Hematopoietic multipotent progenitor cell treated with erythropoietin and hydrocortisone succinate and interleukin-3 and kit ligand, for 6 days (in vitro differentiated cells): ENCODE measurements around the gene MTMR3.
"Not testable (repeated sequence)": the region's sequence is repeated elsewhere in the genome, so short reads cannot be mapped to it uniquely, and the experiment has no call there.

ENCODE experiments used
- DNase-seq: peaks from one replicate; pipeline ENCODE4 v3.0.0-alpha.2; 2015

Gene MTMR3

DNA sequence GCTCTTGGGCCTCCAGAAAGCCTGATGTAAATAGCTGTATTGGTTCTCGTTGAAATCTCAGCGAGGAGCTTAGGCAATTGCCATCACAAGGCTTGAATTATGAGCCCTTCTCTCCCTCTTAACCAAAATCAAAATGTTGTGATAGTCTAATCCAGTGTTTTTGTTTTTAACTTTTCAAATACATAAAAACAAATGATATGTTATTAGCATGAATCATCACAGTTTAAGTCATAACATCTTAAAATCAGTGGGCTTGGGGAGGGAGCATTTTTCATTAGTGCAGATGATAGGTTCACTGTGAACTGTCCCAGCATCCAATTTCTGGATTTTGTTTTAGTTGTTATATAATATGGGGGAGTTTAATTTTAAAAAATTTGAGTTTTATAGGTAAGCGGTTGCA, 148.4 kb downstream of the MTMR3 start:
- no peak for DNase-seq

DNA sequence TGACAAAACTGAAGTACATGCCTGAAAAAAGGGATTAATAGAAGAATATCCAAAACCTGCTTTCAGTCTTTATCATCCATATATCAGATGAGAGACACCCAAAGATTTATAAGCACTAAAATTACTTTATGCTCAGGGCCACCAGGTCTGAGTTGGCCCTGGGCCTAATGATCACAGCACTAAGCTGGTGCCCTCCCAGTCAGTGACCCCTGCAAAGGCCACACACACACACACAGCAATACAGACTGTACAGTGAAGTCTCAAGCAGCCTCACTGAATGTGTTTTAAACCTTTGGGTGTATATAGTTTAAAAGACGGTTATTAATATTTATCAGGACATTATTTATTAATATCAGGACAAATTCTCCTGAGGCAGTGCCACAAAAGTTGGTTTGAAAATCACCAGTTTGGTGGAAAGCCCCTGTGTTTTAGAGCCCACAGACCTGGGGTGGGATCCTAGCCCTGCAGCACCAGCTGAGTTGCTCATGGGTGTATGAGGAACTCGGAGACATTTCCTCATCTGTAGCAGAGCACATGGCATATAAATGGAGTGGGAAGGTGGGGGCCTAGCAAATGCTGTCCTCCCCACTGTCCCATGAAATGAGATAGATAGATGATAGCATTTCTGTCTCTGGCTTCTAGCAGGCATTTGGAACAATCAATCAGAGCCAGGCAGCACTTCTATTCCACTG, 148.9 kb downstream of the MTMR3 start:
- DNase-seq: no peak

DNA sequence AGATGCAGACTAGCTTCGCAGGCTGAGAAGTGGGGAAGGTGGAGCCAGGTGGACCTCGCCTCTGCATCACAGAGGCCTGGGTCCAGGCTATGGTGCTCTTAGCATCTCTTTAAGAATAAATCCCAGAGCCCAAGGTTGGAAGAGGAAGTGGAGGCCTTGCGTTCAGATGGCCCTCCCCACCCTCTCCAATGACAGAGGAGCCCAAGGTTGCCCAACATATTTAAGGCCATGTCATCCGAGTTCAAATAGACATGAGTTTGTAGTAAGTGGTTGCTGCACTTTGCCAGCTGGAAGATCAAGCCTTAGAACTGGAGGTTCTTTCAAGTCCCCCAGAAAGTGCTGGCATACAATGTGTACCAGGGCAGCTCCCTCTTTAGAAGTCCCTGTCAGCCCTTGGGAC, 150.2 kb downstream of the MTMR3 start:
- no peak for DNase-seq

DNA sequence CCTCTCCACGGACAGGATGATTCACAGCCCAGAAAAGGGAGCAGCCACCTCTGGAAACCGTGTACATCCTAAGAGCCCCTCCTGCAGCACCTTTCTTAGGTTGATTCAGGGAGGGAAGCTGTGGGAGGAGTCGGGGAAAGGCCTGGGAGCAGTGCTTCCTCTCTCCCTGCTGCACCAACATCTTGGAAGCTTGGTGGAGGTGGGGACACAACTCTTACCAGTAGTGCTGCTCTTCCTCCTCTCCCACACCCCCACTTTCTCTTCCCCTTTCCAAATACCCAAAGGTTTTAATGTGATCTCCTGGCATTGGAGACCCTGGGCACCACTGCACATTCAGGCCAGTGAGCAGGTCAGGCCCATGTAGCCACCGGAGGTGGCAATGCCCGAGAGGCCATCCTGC, 150.9 kb downstream of the MTMR3 start:
- DNase-seq: no peak

DNA sequence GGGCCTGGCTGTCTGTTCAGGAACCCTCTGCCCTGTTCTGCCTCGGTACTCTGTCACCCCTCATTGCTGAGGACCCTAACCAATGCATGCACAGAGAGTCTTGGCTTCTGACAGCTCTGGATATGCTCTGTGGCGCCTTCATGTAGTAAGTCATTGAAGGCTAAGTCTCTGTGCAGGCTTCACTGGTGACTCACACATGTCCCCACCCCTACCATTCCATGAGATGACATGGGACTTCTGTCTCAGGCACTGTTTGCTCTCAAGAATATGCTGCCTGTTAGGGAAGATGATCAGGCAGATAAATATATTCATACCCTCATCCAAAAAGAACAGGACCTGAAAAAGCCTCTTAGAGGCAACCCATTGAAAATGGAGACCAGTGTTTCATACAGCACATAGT, 153.7 kb downstream of the MTMR3 start:
- DNase-seq: peak; percentile 15

DNA sequence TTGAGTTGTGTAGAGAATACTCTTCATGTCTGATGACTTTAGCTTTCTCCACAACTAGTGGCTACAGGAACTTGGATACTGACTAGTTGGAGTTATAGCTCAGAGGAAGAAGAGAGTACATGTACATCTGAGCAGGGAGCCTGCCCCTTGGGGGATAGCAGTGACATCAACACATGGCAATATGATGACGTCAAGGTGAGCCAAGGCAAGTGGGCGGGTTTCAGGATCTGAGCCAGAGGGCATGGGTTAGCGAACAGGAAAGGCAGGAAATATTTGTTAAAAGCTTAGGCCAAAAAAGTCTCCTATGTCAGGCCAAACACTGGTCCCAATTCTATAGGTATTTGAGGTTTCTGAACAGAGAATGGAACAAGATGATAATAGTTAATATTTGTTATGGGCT, 155.2 kb downstream of the MTMR3 start:
- DNase-seq: no peak

DNA sequence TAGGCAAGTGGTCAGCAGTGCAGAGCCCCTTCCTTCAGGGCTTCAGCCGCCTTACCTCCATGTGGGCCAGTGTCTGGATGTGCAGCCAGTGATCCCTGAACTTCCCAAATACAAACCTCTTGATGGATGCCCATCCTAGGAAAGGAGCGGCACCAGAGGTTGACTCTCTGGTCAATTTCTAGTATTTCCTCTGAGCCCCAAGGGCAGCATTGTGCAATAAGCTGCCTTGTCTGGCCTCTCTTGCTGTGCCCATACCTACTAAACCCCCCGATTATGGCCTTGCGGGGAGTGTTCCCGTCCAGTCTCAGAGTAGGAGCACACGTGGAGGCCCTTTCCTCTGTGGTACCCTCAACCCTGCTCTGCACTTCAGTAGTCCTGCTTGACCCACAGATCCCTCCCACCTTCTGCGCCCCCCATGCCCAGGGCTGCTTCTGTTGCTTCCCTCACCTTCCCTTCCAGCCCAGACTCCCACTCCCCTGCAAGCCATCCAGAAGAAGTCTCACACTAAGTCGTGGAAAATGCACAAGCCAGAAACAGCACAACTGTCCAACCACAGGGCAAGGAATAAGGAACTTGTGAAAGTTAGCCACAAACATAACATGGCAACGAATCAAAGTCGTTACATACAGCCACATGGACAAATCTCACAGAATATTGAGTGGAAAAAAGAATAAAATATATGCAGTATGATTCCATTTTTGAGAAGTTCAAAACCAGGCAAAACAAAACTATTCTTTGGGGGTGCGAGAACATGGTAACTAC, 157.7 kb downstream of the MTMR3 start:
- DNase-seq: peak; percentile 30

DNA sequence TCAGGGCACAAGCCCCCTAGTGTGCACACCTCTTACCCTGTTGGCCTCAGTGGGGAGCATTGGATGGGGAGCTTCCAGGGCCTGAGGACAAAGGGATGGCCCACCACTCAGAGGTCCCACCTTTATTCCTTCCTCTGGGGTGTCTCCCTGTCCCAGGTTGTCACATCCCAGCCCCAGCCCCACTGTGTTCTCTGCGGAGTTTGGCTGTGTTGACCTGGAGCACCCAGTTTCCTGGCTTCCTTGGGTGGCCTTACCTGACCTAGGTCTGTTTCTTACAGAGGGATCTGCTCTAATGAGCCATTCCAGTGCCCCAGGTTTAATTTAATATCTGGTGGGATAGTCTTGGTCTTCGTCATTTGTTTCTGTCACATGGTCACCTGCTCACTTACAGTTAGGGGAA, 158.5 kb downstream of the MTMR3 start:
- DNase-seq: no peak

DNA sequence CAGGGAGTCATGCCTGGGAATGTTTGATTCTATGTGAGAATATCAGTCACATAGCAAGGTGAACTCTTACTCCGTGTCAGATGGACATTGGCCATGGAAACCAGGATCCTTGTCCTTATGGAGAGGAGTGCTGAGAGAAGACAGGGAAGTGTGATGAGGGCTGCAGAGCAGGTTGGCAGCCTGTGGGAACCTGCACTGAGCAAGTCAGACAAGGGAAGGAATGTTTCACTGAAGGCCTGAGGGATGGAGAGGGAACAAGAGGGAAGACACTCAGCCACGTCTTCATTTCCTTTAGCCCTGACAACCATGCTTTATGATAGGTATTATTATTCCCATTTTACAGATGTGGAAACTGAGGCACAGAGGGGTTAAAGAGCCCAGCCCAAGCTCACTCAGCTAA, 158.9 kb downstream of the MTMR3 start:
- no peak for DNase-seq

DNA sequence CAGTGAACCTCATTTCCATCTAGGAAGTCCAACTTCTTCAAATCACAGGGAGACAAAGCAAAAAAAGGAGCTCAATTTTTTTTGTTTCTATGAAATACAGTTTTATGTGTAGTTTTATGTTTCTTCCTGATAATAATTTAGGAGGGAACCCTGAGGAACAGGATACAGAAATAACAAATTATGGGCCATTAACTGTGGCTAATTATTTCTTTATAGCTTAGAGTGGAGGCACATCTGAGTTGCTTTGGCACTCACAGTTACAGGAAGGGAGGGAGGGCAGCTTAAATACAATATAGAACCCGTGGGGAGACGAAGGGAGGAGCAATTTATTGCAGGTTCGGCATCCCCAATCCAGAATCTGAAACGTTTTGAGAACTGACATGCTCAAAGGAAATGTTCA, 160.2 kb downstream of the MTMR3 start:
- no peak for DNase-seq

DNA sequence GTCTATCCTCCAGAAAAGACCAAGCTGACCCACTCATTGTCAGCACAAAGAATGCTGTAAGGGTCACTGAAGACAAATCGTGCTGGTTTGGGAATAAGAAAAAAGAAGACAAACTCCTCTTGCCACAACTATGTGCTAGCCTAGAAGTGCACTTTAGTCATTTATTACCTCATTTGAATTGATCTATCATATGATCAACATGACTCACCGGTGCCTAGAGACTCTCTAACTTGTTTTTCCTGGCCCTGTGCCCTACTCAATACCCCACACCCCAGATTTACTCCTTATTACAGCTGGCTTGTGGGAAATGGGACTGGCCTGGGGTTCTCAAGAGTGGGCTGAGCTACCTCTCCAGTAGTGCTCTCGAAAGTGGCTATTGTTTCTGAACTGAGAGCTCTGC, 161.4 kb downstream of the MTMR3 start:
- peak; percentile 21 for DNase-seq

DNA sequence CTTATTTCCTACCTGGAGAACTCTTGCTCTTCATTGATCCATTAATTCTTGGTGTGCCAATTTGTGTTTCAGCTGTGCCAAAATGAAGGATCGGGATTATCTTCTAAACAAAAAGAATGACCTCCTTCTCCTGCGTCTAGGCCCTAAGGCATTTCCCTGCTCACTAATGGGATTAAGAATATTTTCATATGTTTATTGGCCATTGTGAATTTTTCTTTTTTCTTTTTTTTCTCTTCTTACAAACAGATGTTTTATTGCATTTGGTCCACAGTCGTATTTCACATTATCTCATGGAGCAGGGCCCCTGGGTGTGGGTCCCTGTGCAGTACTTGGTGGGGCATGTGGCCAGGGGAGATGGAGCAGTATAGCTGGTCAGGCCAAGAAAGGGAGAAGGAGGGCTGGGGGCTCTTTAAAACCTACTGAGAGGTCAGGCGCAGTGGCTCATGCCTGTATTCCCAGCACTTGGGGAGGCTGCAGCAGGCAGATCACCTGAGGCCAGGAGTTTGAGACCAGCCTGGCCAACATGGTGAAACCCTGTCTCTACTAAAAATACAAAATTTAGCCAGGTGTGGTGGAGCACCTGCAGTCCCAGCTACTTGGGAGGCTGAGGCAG, 162.0 kb downstream of the MTMR3 start:
- no peak for DNase-seq

DNA sequence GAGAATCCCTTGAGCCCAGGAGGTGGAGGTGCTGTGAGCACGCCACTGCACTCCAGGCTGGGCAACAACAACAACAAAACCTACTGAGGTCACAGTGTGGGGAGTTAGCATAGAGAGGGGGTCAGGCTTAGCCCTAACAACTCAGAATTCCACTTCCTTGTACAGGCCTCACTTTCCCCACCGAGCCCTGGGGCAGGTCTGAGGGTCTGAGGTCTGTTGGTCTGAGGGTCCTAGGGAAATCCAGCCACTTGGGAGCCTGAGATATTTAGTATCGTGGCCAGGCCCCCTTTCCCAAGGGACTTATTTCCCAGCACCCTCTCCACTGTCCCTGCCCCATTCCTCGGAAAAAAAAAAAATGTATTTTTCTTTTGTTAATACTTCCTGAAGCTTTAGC, 162.5 kb downstream of the MTMR3 start:
- no peak for DNase-seq

DNA sequence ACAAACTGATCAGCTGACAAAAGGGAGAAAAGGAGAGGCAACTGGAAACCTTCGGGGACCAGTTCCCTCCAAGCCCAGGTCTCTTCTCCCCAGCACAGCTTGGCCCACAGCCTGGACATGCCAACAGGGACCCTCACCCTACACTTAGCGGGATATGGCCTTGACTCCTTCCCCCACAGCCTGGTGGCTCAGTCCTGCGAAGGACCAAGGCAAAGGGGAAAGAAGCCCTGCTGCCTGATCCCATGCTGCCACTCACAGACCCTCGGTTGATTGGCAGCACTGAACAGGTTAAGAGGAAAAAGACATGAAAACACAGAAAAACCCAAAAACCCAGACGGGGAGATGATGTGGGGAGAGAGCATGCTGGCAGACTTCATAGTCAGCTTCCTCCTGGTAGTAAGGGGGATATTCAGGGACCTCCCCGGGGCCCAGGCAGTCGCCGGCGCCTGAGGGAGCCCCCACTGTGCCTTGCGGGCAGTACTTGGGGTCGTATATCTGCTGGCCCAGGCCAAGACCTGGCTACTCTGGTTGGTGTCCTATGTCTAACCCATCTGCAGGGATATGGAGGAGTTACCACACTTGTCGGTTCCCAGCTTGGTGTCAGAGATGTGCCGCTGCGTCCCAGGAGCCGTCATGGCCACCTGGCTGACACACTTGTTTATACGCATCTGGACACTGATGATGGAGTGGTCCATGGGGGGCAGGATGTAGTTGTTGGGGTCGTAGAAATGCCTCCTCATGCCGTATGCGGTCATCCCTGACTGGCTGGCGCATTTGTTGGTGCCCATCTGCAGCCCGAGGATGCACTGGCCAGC, 163.1 kb downstream of the MTMR3 start:
- no peak for DNase-seq

DNA sequence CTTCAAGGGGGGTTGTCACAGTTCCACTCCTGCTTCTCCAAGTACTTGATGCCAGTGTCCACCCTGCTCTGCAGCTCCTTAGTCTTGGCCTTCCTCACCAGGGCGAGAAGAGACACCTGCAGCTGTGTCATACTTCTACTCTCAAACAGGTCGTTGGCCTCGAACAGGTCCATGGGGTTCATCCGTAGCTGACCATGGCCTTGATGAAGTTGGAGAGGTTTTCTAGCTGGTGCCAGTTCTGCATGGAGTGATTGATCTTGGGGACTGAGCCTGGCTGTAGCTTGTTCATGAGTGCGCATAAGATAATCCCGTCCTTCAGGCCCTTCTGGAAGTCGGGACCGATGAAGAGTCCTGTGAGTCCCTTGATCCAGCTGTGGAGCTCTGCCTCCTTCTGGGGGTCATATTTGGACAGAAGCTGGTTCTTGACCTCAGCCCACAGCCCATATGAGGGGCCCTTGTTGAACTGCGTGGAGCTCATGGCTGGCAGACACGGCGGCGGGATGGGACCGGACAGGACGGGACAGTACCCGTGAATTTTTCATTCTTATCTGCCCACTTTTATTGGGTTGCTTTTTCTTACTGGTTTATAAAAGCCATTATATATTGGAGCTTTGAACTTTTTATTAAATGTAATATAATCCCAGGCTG, 163.9 kb downstream of the MTMR3 start:
- DNase-seq: no peak

DNA sequence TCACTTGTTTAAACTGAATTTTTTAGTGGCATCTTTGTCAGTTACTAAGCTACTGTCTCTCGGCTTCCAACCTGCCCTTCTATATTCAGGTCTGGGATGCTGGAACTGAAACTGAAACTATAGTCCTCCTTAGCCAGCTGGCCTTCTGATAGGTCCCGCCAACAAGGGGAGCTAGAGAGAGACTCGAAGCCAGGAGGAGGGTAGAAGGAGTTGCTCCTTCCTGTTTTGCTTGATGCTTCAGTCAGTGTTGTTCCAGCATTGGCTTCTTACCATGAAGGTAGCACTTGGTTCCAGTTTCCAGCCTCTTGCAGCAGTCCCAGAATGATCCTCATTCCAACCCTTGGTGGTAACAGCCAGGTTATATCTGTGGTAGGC, 164.4 kb downstream of the MTMR3 start:
- DNase-seq: peak; percentile 61

DNA sequence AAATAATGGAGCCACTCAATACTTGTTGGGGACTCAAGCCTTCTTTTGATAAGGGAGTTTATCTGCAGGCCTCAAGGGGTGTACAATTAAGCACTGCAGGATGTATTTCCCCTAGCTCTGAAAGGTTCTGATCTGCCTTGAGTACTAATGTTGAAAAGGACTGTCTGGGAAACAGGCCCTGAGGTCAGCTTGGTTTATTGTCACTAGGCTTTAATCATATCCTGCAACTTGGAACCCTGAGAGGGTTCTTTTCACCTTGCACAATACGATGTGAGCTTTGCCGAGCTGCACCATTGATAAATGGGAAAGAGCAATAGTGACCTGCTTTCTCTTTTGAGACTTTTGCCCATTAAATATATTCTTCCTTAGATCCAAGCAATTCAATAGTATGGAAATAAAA, 165.7 kb downstream of the MTMR3 start:
- no peak for DNase-seq

DNA sequence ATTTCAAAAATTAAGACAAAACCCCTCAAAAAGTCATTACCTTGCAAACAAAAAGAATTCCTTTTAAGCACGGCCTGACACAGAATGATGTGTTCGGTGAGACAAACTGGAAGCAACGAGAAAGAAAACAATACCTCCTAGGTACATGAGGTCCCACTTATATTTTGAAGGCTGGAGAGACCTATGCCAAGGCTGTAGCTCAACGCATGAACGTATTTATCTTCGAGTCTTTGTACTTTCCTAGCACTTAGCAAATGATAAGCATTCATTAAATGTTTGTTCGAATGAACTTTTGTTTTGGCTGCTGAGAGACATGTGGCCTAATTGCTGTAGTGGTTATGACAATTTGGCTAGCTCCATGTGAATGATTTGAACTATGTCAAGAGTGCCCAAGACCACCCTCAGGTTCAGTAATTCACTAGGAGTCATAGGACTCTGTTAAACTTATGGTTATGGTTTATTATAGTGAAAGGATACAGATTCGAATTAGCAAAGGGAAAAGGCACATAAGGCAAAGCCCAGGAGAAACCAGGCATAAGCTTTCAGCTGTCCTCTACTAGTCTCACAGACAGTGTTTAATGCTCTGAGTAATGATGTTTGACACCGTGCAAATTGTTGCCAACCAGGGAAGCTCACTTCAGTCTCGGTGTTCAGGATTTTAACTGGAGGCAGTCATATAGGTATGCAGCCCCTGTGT, 171.2 kb downstream of the MTMR3 start:
- no peak for DNase-seq

DNA sequence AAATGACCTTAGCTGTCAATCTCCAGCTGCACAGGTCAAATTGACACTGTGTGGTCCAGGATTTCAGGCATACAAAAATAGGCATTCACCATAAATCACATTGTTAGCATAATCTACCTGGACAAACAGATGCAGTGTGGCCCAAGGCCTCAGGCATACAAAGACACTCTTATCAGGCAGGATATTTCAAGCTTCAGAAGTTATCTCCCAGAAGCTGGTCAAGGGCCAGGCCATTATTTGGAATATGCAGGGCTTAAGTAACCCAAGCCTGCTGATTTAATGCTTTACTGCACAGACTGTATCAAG, 171.7 kb downstream of the MTMR3 start:
- no peak for DNase-seq

DNA sequence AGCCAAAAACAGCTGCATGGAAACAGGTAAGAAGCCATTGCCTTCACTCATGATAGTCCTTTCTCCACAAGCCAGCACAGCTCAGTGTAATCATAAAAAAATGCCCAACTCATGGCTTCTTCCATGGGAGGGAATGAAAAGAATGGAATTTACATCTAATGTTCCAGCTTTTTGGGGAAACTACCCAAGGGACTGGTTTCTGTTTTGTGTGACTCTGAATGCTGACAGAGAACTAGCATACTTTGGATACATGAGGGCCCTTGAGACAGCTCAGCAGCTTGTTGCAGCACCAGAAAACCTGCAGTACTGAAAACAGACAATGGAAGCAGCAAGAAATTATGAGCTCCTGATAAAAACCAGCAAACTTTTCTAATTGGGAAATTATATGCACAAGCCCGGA, 173.0 kb downstream of the MTMR3 start:
- no peak for DNase-seq

DNA sequence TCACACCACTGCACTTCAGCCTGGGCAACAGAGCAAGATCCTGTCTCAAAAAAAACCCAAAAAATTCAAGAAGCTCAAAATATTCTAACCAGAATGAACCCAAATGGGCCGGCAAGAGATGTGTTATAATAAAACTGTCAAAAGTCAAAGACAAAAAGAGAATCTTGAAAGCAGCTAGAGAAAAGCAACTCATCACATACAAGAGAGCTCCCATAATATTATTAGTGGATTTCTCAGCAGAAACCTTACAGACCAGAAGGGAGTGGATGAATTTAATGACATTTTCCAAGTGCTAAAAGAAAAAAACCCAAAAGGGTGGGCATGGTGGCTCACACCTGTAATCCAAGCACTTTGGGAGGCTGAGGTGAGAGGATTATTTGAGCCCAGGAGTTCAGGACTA, 174.4 kb downstream of the MTMR3 start:
- DNase-seq: no peak

DNA sequence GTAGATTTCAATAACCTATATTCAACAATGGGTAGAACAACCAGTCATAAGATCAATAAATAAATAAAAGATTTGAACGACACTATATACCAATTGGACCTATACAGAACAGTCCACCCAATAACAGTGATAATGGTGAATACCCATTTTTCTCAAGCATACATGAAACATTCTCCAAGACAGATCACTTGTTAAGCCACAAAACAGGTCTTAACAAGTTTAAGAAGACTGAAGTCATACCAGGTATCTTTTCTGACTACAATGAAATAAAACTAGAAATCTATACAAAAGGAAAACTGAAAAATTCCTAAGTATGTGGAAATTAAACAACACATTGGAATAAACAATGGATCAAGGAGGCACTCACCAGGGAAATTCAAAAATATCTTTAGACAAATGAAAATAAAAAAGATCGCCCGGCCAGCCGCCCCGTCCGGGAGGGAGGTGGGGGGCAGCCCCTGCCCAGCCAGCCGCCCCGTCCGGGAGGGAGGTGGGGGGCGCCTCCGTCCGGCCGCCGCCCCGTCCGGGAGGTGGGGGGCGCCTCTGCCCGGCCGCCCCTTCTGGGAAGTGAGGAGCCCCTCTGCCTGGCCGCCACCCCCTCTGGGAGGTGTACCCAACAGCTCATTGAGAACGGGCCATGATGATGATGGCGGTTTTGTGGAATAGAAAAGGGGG, 176.5 kb downstream of the MTMR3 start:
- not testable (repeated sequence) for DNase-seq
